Measurements from ENCODE around the gene VPS26C.

GRCh38 chr21:37248298-37248697 lies 18.8 kb downstream of the VPS26C start:
- no peak for TF ChIP-seq POLR2AphosphoS5 (IDR thresholded peaks at IDR 0.05)
- no peak for TF ChIP-seq POLR2A (IDR thresholded peaks at IDR 0.05)
